A375 (cell line): Measurements from ENCODE around the gene METTL21C. TPM values are rescaled to one million over a fixed set of nuclear protein-coding genes. Genes with fewer than 3 reads are reported as not detected.

Experiments
- total RNA-seq: library from RNA; depleted of rRNA; stranded (reverse); fragments of >200 nt; shearing (Covaris generic); gene quantifications from 2 replicates; pipeline ENCODE4 v1.2.3, GENCODE V29; 2014; rRNA removed

Gene METTL21C
- total RNA-seq: not detected in 2 replicates

GRCh38 chr13:102694937-102695336, at the start of gene METTL21C:
TSS of gene METTL21C (minus strand) at chr13:102695044. CDS start at chr13:102694498, 546 bp downstream.

Other genes starting within 250 kb of the METTL21C start
- 35.6 and 49.1 TPM in 2 replicates for gene TPP2, start 98.1 kb downstream of the METTL21C start, total RNA-seq
- gene TEX30, start 78.7 kb upstream of the METTL21C start, total RNA-seq: 24.6 and 33.5 TPM in 2 replicates
- 20.0 and 21.8 TPM in 2 replicates for gene POGLUT2, start 103.9 kb upstream of the METTL21C start, total RNA-seq
- gene BIVM, start 104.1 kb upstream of the METTL21C start, total RNA-seq: 19.9 and 24.4 TPM in 2 replicates
- 34.6 and 59.8 TPM in 2 replicates for gene ERCC5, start 151.0 kb upstream of the METTL21C start, total RNA-seq